ENCODE measurements around the gene C19orf25. TPM values are rescaled to one million over a fixed set of nuclear protein-coding genes. Genes with fewer than 3 reads are reported as not detected.
A peak's percentile ranks its signal among the peaks of the same experiment; 100 is the strongest.

The C19orf25 gene
- total and polyA plus RNA-seq, 9 of the 15 experiments (the other 6 are each of a cell fraction or from before 2014, with no cell fraction given), result 0.79 to 96.0 (median 36.1) TPM

- TF ChIP-seq HMGXB4 (CRISPR knock-in tag; IDR thresholded peaks at IDR 0.05) (no peak), ZC3H4 (CRISPR knock-in tag; IDR thresholded peaks at IDR 0.05; ENCODE audit: borderline replicate concordance) (0 out of 2 replicates have a peak, but pooled peaks have one; percentile 43), ZBTB43 (CRISPR knock-in tag; IDR thresholded peaks at IDR 0.05) (no peak), POLR3A (IDR thresholded peaks at IDR 0.05; ENCODE audit: borderline replicate concordance, extremely low read depth, insufficient read depth, insufficient read length) (no peak), FOXP4 (CRISPR knock-in tag; IDR thresholded peaks at IDR 0.05; ENCODE audit: borderline replicate concordance) (no peak), MAX (CRISPR knock-in tag; IDR thresholded peaks at IDR 0.05) (no peak), ZFP91 (CRISPR knock-in tag; IDR thresholded peaks at IDR 0.05) (no peak), PHB (CRISPR knock-in tag; IDR thresholded peaks at IDR 0.05) (no peak), ZNF76 (CRISPR knock-in tag; IDR thresholded peaks at IDR 0.05; ENCODE audit: borderline replicate concordance) (no peak), MLLT1 (IDR thresholded peaks at IDR 0.05) (no peak), FOXO4 (CRISPR knock-in tag; IDR thresholded peaks at IDR 0.05) (no peak), RBFOX2 (IDR thresholded peaks at IDR 0.05; ENCODE audit: low read depth, low read length) (peak; percentile 19; the same call in 1 of the 2 replicates), ZNF253 (CRISPR knock-in tag; conservative IDR thresholded peaks at IDR 0.05) (no peak)
These were observed 7.4 kb downstream of the C19orf25 start (continued) for GRCh38 chr19:1471515-1472160.

All from K562 (cell line).